GM18858 (cell line): ENCODE data around the gene TRPC4AP.
"Not testable (repeated sequence)": the region's sequence is repeated elsewhere in the genome, so short reads cannot be mapped to it uniquely, and the experiment has no call there.

ENCODE experiments used
- ATAC-seq: cut with Tn5 transposase; IDR thresholded peaks from one replicate; pipeline ENCODE4 v1.9.1; 2021; ENCODE audit not compliant: unreplicated experiment

Gene TRPC4AP

GRCh38 chr20:35059612-35060011 lies 33.0 kb downstream of the TRPC4AP start:
- no peak for ATAC-seq

- ATAC-seq: no peak
These were observed 33.5 kb downstream of the TRPC4AP start for GRCh38 chr20:35059110-35059509.

- ATAC-seq: no peak
These were observed 36.9 kb downstream of the TRPC4AP start for GRCh38 chr20:35055445-35056276.

- no peak for ATAC-seq
These were observed 37.8 kb downstream of the TRPC4AP start for GRCh38 chr20:35054814-35055213.

GRCh38 chr20:35052616-35053015 lies 40.0 kb downstream of the TRPC4AP start:
- ATAC-seq: not testable (repeated sequence)

- ATAC-seq: no peak
These were observed 42.7 kb downstream of the TRPC4AP start for GRCh38 chr20:35049776-35050352.

GRCh38 chr20:35048739-35049138 lies 43.9 kb downstream of the TRPC4AP start:
- no peak for ATAC-seq

- ATAC-seq: no peak
These were observed 50.3 kb downstream of the TRPC4AP start for GRCh38 chr20:35042268-35042667.

- ATAC-seq: no peak
These were observed 52.0 kb downstream of the TRPC4AP start for GRCh38 chr20:35040646-35041045.

GRCh38 chr20:35039846-35040489 lies 52.6 kb downstream of the TRPC4AP start:
- no peak for ATAC-seq

GRCh38 chr20:35039146-35039545 lies 53.5 kb downstream of the TRPC4AP start:
- ATAC-seq: no peak

GRCh38 chr20:35034145-35034544 lies 58.5 kb downstream of the TRPC4AP start:
- no peak for ATAC-seq

- no peak for ATAC-seq
These were observed 62.5 kb downstream of the TRPC4AP start for GRCh38 chr20:35030136-35030535.

- ATAC-seq: no peak
These were observed 65.3 kb downstream of the TRPC4AP start for GRCh38 chr20:35027301-35027700.

- ATAC-seq: no peak
These were observed 67.5 kb downstream of the TRPC4AP start for GRCh38 chr20:35025116-35025515.

- no peak for ATAC-seq
These were observed 69.0 kb downstream of the TRPC4AP start for GRCh38 chr20:35023624-35024023.

GRCh38 chr20:35021831-35022230 lies 70.8 kb downstream of the TRPC4AP start:
- ATAC-seq: no peak

- ATAC-seq: no peak
These were observed 71.5 kb downstream of the TRPC4AP start for GRCh38 chr20:35021063-35021462.

- ATAC-seq: no peak
These were observed 72.3 kb downstream of the TRPC4AP start for GRCh38 chr20:35020108-35020928.

- ATAC-seq: no peak
These were observed 73.8 kb downstream of the TRPC4AP start for GRCh38 chr20:35018590-35019371.
